ENCODE data around the gene DYNC2H1.

Gene DYNC2H1

GRCh38 chr11:103528596-103528995 is 419.4 kb downstream of the DYNC2H1 start:
- Histone ChIP-seq H3K4me3 (ENCODE audit: low read depth in 1 of 2, low read length in 1 of 2) (no peak overlapping the region), H3K27ac (no peak overlapping the region), H3K4me1 (ENCODE audit: control insufficient read depth in 1 of 2, insufficient read depth in 1 of 2, low read depth in 1 of 2, low read length in 1 of 2) (no peaks in the 10 kb centered on the region), H3K36me3 (no peaks in the 10 kb centered on the region), H3K27me3 (no peaks in the 10 kb centered on the region), H3K9me3 (no peaks in the 10 kb centered on the region)
- TF ChIP-seq, protein P1, sequence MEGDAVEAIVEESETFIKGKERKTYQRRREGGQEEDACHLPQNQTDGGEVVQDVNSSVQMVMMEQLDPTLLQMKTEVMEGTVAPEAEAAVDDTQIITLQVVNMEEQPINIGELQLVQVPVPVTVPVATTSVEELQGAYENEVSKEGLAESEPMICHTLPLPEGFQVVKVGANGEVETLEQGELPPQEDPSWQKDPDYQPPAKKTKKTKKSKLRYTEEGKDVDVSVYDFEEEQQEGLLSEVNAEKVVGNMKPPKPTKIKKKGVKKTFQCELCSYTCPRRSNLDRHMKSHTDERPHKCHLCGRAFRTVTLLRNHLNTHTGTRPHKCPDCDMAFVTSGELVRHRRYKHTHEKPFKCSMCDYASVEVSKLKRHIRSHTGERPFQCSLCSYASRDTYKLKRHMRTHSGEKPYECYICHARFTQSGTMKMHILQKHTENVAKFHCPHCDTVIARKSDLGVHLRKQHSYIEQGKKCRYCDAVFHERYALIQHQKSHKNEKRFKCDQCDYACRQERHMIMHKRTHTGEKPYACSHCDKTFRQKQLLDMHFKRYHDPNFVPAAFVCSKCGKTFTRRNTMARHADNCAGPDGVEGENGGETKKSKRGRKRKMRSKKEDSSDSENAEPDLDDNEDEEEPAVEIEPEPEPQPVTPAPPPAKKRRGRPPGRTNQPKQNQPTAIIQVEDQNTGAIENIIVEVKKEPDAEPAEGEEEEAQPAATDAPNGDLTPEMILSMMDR (IDR thresholded peaks at IDR 0.05), result no peak

- TF ChIP-seq, protein P1 (IDR thresholded peaks at IDR 0.05), result no peak
- no peaks in the 10 kb centered on the region for H3K4me1 ChIP-seq (ENCODE audit: control insufficient read depth in 1 of 2, insufficient read depth in 1 of 2, low read depth in 1 of 2, low read length in 1 of 2)
- no peaks in the 10 kb centered on the region for H3K9me3 ChIP-seq
- no peaks in the 10 kb centered on the region for H3K36me3 ChIP-seq
- no peak overlapping the region for H3K27ac ChIP-seq
- no peaks in the 10 kb centered on the region for H3K27me3 ChIP-seq
- no peak overlapping the region for H3K4me3 ChIP-seq (ENCODE audit: low read depth in 1 of 2, low read length in 1 of 2)
These were observed 420.0 kb downstream of the DYNC2H1 start for GRCh38 chr11:103529181-103529684.

Data from neutrophil (primary cell).